Activated T-helper 2 cell treated with anti-CD3 and anti-CD28 coated beads, Interferon-gamma antibody, Interleukin-2, Interleukin-4, amounts not matched to agents 10 μg/mL and 5 μg/mL and 100 μg/mL, durations not matched to agents 14 hours and 24 hours and 36 hours (primary cell): ENCODE measurements around the gene GALNT8. TPM values are rescaled to one million over a fixed set of nuclear protein-coding genes. Genes with fewer than 3 reads are reported as not detected.

ENCODE experiments used
- DNase-seq: peaks from one replicate; pipeline ENCODE4 v3.0.0; 2021; ENCODE audit warnings: low spot score
- H3K27ac Mint-ChIP-seq: one replicate; pipeline ENCODE4 v1.8.0; 2021; ENCODE audit warnings: mixed read lengths
- H3K27me3 Mint-ChIP-seq: one replicate; pipeline ENCODE4 v1.8.0; 2021; ENCODE audit warnings: low read depth, mixed read lengths
- H3K36me3 Mint-ChIP-seq: one replicate; pipeline ENCODE4 v1.8.0; 2021; ENCODE audit warnings: low read depth, mixed read lengths
- H3K4me1 Mint-ChIP-seq: one replicate; pipeline ENCODE4 v1.8.0; 2021; ENCODE audit warnings: low read depth, mixed read lengths
- H3K4me3 Mint-ChIP-seq: one replicate; pipeline ENCODE4 v1.8.0; 2021; ENCODE audit warnings: low read depth, mild to moderate bottlenecking, moderate library complexity, mixed read lengths
- H3K9me3 Mint-ChIP-seq: one replicate; pipeline ENCODE4 v1.8.0; 2021; ENCODE audit warnings: mixed read lengths
- intact Hi-C: fragments of 100-400 bp; cut with micrococcal nuclease; formaldehyde crosslinking; loops from one replicate; pipeline ENCODE4 v1.15.1; 2023
- total RNA-seq: library from RNA; stranded (reverse); gene quantifications from 2 replicates; pipeline ENCODE4 v1.2.3, GENCODE V29; 2022

The GALNT8 gene
- total RNA-seq, 1 donor from 2014 or later: 1.2 TPM

DNA sequence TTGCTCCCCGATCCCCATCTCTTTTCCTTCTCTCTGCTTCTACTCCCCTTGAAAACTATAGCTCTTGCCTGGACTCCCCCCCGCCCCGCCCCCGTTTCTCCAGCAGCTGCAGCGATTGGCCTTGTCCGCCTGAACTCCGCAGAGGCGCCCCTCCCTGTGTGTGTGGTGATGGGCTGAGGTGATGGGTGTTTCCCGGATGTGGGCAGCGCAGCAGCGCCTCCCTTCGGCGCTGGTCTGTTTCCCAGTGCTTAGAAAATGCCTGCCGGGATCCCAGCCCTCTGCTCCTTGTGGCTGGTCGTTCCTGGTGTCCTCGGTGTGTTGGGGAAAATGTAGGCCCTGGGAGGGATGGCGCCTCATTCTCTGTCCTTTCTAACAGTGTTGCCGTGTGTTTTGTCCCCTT lies 43.3 kb downstream of the GALNT8 start:
- Mint-ChIP-seq H3K4me3 (no peak overlapping the region), H3K36me3 (no peaks in the 10 kb centered on the region), H3K9me3 (no peaks in the 10 kb centered on the region), H3K4me1 (peaks cover 4% of the 10 kb centered on the region), H3K27ac (no peak overlapping the region), H3K27me3 (peaks cover 5% of the 10 kb centered on the region)
- intact Hi-C loops: no loop called here
- DNase-seq: no peak

DNA sequence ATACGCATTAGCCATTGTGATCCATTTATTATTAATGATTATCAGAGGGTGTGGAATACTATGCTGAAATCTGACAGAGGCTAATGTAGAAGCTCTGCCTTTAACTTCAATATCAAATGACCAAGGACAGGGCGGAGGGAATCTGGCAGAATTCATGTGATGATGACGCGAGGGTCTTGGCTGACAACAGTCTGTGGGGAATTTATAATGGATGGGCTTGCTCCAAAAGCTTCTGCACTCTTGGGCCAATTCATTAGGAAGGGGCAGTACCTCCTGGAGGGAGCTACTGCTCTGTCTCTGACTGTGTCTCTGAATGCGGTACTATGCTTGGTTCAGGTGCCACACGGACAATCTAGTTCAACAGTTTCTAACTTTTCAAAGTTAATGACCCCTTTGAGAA lies 46.2 kb downstream of the GALNT8 start:
- H3K27me3 Mint-ChIP-seq: peaks cover 11% of the 10 kb centered on the region
- intact Hi-C loops: no loop called here
- H3K36me3 Mint-ChIP-seq: no peaks in the 10 kb centered on the region
- no peak overlapping the region for H3K27ac Mint-ChIP-seq
- H3K9me3 Mint-ChIP-seq: no peaks in the 10 kb centered on the region
- no peak for DNase-seq
- no peak overlapping the region for H3K4me3 Mint-ChIP-seq
- H3K4me1 Mint-ChIP-seq: peaks cover 4% of the 10 kb centered on the region

DNA sequence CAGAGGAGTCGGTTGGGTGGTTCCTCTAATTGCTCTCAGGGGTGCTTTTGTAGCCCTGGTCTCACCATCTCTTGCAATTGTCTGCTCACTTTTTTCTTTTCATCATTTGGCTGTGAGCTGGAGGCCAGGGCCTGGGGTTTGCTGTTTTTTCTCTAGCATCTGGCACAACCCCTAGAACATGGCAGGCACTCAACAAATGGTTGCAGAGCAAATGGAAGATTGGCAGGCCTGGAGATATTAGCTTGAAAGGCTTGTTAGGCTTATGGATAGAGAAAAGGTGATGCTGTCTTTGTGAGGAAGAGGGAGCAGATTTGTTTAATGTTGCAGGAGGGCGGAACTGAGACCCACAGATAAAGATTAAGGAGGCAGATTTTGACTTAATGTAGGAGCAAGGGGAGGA lies 47.0 kb downstream of the GALNT8 start:
- DNase-seq: no peak
- intact Hi-C loops: no loop called here
- Mint-ChIP-seq H3K27me3 (peaks cover 13% of the 10 kb centered on the region), H3K9me3 (no peaks in the 10 kb centered on the region), H3K36me3 (no peaks in the 10 kb centered on the region), H3K27ac (no peak overlapping the region), H3K4me3 (no peak overlapping the region), H3K4me1 (peaks cover 4% of the 10 kb centered on the region)

DNA sequence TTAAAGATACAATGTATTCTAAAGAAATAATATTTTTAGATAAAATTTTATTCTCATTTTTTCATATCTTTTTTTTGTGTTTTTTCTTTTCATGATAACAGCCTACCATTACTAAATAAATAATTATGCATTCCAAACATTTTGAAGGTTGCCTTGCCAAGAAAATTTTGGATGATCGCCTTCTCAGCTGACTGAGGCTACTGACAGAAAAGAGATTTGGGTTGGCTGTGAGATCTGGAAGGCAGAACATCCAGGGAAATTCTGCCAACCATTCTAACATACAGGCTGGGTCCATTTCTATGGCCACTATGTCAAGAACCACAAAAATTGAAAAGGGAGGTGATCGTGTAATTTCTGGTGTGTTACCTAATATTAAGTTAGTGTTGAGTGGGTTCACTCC lies 48.1 kb downstream of the GALNT8 start:
- Mint-ChIP-seq H3K9me3 (no peaks in the 10 kb centered on the region), H3K27ac (no peak overlapping the region), H3K4me1 (peaks cover under 1% of the 10 kb centered on the region), H3K27me3 (peaks cover 13% of the 10 kb centered on the region), H3K36me3 (no peaks in the 10 kb centered on the region), H3K4me3 (no peak overlapping the region)
- intact Hi-C loops: no loop called here
- no peak for DNase-seq

DNA sequence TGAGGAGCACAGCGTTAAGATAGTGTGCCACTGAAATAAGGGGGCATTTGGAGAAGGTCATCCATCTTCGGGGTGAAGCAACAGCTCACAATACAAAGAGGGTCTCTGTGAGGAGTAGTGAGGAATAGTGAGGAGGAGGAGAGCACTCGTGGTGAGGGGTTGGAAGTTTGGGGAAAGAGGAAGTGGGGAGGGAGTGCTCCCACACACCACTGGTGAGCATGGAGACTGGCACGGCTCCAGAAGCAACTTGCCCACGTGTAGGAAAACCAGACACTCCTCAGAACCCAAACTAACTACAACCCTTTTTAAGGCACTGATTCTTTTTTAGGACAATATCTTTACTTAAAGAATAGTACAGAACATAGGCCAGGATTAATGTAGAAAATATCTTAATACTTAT lies 48.9 kb downstream of the GALNT8 start:
- Mint-ChIP-seq H3K27me3 (peaks cover 16% of the 10 kb centered on the region), H3K9me3 (no peaks in the 10 kb centered on the region), H3K27ac (no peak overlapping the region), H3K4me1 (no peaks in the 10 kb centered on the region), H3K36me3 (no peaks in the 10 kb centered on the region), H3K4me3 (no peak overlapping the region)
- intact Hi-C loops: no loop called here
- DNase-seq: no peak

DNA sequence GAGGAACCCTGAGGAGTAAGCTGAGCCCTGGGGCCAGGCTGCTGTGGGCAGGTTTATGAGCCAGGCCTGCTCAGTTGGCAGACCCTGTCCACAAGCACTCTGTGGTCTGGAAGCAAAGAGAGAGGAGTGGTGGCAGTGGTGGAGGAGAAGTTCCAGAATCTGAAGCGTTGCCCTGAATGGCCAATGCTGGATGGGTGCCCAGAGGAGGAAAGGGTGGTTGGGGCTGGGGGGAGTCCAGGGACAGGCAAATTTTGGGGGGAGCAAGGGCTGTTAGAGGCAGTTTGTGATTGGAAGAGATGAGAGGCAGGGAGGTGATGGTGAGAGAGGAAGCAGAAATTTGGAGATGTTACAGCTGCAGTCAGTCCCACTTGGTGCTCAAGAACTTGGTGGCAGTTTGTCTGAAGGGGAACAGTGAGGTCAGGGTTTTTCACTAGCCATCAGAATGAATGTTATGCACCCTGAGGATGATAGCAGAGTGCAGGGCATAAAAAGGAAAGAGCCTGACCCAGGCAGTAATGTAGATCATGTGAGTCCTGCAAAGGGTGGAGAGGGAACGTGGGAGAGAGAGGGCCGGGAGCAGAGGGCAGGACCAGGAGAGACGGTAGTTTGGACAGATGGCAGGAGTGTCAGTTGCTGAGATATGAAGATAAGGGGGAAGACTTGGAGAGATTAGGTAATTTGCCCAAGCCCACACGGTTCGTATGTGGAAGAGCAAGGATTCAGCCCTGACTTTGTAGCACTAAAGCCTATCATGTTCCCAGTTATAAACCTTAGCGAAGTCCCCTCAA lies 51.2 kb downstream of the GALNT8 start:
- Mint-ChIP-seq H3K27me3 (peaks cover 25% of the 10 kb centered on the region), H3K27ac (no peak overlapping the region), H3K9me3 (no peaks in the 10 kb centered on the region), H3K4me1 (no peaks in the 10 kb centered on the region), H3K4me3 (no peak overlapping the region), H3K36me3 (no peaks in the 10 kb centered on the region)
- intact Hi-C loops: no loop called here
- no peak for DNase-seq

DNA sequence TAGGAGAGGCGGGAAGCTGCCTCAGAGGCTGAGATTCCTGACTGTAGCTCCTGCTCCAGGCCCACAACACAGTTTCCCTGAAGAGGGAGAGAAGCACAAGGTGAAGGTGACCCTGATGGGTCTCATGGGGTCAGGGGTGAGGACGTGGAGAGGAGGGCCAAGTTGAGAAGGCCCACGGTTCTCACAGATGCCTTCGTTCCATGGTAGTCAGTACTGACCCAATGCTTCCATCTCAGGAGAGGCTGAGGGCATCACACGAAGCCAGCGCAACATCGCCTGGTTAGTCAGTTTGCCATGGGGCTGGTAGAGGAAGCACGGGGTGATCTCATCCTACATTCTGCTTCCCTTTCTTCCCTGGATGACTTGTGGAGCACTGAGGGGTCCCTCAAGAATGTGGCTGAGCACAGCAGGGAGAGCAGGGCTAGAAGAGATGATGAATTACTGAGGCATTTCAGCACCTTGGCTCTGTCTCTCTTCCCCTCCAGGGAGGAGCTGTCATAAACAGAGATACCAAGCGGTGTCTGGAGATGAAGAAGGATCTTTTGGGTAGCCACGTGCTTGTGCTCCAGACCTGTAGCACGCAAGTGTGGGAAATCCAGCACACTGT lies 51.9 kb downstream of the GALNT8 start:
- H3K27ac Mint-ChIP-seq: no peak overlapping the region
- H3K4me3 Mint-ChIP-seq: no peak overlapping the region
- no peaks in the 10 kb centered on the region for H3K4me1 Mint-ChIP-seq
- H3K36me3 Mint-ChIP-seq: no peaks in the 10 kb centered on the region
- intact Hi-C loops: no loop called here
- H3K27me3 Mint-ChIP-seq: peaks cover 25% of the 10 kb centered on the region
- no peaks in the 10 kb centered on the region for H3K9me3 Mint-ChIP-seq
- DNase-seq: no peak

DNA sequence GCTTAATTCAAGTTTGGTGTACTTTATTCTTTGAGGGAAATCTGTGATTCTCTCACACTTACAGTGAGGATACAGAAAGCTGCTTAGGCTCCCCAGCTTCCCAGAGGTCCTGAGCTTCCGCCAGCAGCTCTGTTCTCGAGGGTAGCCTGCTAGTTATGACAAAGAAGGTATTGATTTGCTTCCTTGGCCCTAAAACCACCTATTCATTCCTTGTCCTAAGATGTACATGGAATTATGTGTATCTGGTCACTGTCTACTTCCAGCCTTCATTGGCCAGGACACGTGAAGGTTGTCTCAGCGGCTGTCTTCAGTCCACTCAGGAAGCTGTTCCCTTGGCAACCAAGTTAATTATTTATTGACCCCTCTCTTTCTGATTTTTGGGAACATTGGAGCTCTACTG lies 55.7 kb downstream of the GALNT8 start:
- Mint-ChIP-seq H3K27me3 (peaks cover 34% of the 10 kb centered on the region), H3K27ac (no peak overlapping the region), H3K4me3 (no peak overlapping the region), H3K4me1 (no peaks in the 10 kb centered on the region), H3K9me3 (no peaks in the 10 kb centered on the region), H3K36me3 (no peaks in the 10 kb centered on the region)
- DNase-seq: no peak
- intact Hi-C loops: no loop called here

DNA sequence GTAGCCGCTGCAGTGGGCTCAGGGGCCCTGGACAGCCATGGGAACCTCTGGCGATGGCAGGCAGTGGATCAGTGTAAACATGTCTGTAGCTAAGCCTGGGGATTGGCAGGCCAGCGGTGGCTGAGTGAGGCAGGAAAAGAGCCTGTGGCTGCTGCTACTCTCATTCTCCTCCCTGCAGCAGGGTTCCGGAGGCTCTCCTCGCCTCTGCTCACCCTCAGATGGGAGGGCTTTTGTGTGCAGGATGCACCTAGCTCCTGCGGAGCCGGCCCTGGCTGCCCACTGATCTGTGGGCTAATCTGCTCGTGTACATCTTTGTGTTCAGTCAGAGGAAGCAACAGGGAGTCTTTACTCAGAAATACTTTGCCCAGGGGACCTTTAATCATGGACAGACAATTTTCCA lies 59.5 kb downstream of the GALNT8 start:
- Mint-ChIP-seq H3K9me3 (no peaks in the 10 kb centered on the region), H3K27ac (no peak overlapping the region)

DNA sequence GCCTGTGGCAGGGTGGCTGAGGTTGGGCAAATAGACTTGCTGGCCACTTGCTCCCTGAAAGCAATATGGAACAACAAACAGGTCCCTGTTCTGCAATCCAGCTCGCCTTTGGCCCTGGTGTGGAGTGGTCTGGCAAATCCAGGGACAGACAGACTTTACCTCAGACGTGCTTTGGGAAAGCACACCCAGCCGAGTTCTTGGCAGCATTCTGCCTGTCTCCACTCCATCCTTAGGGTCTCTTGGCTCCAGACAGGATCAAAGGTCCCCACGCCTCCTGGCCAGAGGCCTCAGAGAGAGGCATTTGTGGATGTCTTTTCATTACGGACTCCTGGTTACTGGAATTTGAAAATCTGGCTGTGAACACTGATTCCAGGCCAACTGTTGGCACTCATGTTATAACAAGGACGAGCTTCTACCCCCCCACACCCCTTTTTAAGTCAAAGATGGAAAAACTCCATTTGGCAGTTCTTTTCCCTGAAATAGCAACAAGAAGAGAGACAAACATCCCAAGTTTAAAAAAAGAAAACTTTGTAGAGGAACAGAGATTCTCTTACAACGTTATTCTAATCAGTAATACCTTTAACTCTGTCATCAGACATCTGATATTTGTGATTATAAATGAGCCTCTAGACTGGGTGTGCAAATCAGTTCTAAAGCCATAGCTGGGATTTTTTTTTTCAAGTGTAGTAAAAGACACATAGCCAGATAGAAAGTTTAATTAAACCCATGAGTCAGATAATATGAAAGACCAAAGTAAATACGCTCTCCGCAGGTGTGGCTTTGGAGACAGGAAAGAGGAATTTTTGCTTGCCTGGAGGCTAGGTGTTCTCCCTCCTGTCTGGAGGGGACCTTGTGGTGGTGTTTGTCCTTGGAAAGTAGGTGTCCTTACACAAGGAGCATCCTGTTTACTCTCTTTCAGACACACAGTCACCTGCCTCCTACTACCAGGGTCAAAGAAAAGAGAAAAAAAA lies 60.7 kb downstream of the GALNT8 start:
- DNase-seq: no peak
- H3K4me3 Mint-ChIP-seq: no peak overlapping the region
- H3K27me3 Mint-ChIP-seq: peaks cover 35% of the 10 kb centered on the region
- H3K36me3 Mint-ChIP-seq: no peaks in the 10 kb centered on the region
- H3K9me3 Mint-ChIP-seq: no peaks in the 10 kb centered on the region
- no peak overlapping the region for H3K27ac Mint-ChIP-seq
- intact Hi-C loops: no loop called here
- H3K4me1 Mint-ChIP-seq: no peaks in the 10 kb centered on the region

More for the DNA sequence above, 59.5 kb downstream of the GALNT8 start:
- DNase-seq: no peak
- no peaks in the 10 kb centered on the region for H3K4me1 Mint-ChIP-seq
- intact Hi-C loops: no loop called here
- no peak overlapping the region for H3K4me3 Mint-ChIP-seq
- no peaks in the 10 kb centered on the region for H3K36me3 Mint-ChIP-seq
- peaks cover 32% of the 10 kb centered on the region for H3K27me3 Mint-ChIP-seq

DNA sequence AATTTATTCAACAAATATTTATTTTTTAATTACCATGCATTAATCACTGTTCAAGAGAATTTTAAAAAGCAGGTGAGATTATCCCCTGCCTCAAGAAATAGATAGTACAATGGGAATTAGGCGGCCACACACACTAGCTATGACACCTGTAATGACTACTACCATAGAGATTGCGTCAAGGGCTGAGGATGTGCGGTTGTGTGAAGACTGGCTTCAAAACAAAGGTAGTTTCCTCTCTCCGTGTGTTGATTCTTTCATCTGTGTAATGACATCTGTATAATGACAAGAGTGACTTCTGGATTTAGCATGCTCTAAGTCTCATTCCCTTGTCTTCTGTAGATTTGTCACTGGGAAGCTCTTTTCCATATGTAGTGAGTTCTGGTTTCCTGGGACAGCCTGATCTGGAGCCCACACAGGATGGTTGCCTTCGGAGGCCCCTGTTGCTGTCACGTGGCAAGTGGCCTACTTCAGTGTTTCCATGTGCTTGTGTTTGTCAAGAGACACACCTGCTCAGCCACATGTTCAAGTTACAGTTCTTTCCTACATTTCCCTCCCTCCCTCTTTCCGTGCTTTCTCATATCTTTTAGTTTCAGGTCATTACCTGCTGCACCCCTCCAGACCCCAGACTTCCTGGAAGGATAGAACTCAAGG lies 64.3 kb downstream of the GALNT8 start:
- Mint-ChIP-seq H3K27me3 (peaks cover 22% of the 10 kb centered on the region), H3K4me3 (no peak overlapping the region), H3K4me1 (no peaks in the 10 kb centered on the region), H3K9me3 (no peaks in the 10 kb centered on the region), H3K27ac (no peak overlapping the region), H3K36me3 (no peaks in the 10 kb centered on the region)
- intact Hi-C loops: no loop called here
- DNase-seq: no peak

DNA sequence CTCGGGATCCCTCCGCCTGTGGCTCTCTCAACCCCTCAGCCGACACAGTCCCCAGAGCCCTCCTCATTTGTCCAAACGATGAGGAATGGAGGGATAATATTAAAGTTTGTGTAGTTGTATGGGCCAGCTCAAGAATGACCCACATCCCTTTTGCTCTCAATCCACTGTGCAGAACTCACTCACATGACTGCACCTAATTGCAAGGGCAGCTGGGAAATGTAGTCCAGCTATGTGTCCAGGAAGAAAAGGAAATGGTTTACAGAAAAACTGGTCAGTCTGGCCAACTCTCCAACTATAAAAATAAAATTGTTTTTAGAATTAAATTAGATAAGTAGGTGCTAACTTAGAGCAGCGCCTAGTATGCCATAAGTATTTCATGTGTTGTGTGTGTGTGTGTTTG lies 66.6 kb downstream of the GALNT8 start:
- Mint-ChIP-seq H3K9me3 (no peaks in the 10 kb centered on the region), H3K36me3 (no peaks in the 10 kb centered on the region), H3K4me3 (no peak overlapping the region), H3K27me3 (peaks cover 10% of the 10 kb centered on the region), H3K27ac (no peak overlapping the region), H3K4me1 (no peaks in the 10 kb centered on the region)
- DNase-seq: no peak
- intact Hi-C loops: no loop called here
